ENCODE data around the gene SERPINA1. TPM values are rescaled to one million over a fixed set of nuclear protein-coding genes. Genes with fewer than 3 reads are reported as not detected.

Gene SERPINA1
- total and polyA plus RNA-seq, 2 of the 13 experiments (the other 11 are each of a cell fraction or from before 2014, with no cell fraction given), result 3,266 to 11,015 TPM

DNA sequence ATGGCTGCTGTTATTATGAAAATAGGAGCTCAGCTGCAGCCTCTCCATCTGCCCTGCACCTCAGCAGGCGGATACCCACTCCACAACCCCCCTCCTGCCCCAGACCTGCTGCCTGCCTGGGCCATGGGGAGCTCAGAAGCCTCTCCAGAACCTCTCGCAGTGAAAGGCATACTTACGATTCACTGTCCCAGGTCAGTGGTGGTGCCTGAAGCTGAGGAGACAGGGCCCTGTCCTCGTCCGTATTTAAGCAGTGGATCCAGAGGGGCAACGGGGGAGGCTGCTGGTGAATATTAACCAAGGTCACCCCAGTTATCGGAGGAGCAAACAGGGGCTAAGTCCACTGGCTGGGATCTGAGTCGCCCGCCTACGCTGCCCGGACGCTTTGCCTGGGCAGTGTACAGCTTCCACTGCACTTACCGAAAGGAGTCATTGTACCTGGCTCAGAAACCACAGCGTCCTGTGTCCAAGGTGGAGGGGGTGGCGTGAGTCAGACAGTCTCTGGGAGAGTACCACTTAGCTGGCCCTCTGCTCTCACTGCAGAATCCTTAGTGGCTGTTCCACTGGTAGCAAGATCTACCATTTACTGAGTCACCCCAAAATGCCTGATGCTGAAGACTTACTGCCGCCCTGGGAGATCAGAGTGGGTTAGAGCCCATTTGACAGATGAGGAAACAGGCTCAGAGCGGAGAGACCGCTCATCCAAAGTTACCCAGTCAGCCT is at the start of gene SERPINA1 (continued):
- TF ChIP-seq ZNF460 (CRISPR knock-in tag; IDR thresholded peaks at IDR 0.05; ENCODE audit: borderline replicate concordance), result no peak
- TF ChIP-seq ELF4 (CRISPR knock-in tag; IDR thresholded peaks at IDR 0.05; ENCODE audit: borderline replicate concordance), result no peak; the same call in 1 of the 2 replicates
- no peak for TF ChIP-seq REL (CRISPR knock-in tag; conservative IDR thresholded peaks at IDR 0.05)
- peak; percentile 64; the same call in 1 of the 2 replicates for TF ChIP-seq KDM2A (CRISPR knock-in tag; IDR thresholded peaks at IDR 0.05; ENCODE audit: borderline replicate concordance, low read depth)
- TF ChIP-seq SKI (IDR thresholded peaks at IDR 0.05; ENCODE audit: partially characterized antibody), result peak; percentile 87
- TF ChIP-seq ZNF17 (CRISPR knock-in tag; IDR thresholded peaks at IDR 0.05), result peak; percentile 23; the same call in 1 of the 2 replicates
- TF ChIP-seq, protein P1, sequence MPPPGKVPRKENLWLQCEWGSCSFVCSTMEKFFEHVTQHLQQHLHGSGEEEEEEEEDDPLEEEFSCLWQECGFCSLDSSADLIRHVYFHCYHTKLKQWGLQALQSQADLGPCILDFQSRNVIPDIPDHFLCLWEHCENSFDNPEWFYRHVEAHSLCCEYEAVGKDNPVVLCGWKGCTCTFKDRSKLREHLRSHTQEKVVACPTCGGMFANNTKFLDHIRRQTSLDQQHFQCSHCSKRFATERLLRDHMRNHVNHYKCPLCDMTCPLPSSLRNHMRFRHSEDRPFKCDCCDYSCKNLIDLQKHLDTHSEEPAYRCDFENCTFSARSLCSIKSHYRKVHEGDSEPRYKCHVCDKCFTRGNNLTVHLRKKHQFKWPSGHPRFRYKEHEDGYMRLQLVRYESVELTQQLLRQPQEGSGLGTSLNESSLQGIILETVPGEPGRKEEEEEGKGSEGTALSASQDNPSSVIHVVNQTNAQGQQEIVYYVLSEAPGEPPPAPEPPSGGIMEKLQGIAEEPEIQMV (CRISPR knock-in tag; IDR thresholded peaks at IDR 0.05; ENCODE audit: low read depth), result peak; percentile 79; the same call in 1 of the 2 replicates
- TF ChIP-seq ZNF12 (CRISPR knock-in tag; IDR thresholded peaks at IDR 0.05), result 0 out of 2 replicates have a peak, but pooled peaks have one; percentile 77
- peak; percentile 90; the same call in 1 of the 2 replicates for TF ChIP-seq ZSCAN30 (CRISPR knock-in tag; IDR thresholded peaks at IDR 0.05)
- TF ChIP-seq NR2F2 (IDR thresholded peaks at IDR 0.05; ENCODE audit: borderline replicate concordance, low read depth), result peak; percentile 77; the same call in 1 of the 2 replicates
- peak; percentile 70; the same call in 1 of the 2 replicates for TF ChIP-seq FOXJ3 (CRISPR knock-in tag; IDR thresholded peaks at IDR 0.05; ENCODE audit: borderline replicate concordance)
- peak; percentile 71; the same call in 1 of the 2 replicates for TF ChIP-seq ZNF564 (CRISPR knock-in tag; IDR thresholded peaks at IDR 0.05)
- TF ChIP-seq, protein P2, sequence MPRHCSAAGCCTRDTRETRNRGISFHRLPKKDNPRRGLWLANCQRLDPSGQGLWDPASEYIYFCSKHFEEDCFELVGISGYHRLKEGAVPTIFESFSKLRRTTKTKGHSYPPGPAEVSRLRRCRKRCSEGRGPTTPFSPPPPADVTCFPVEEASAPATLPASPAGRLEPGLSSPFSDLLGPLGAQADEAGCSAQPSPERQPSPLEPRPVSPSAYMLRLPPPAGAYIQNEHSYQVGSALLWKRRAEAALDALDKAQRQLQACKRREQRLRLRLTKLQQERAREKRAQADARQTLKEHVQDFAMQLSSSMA (CRISPR knock-in tag; IDR thresholded peaks at IDR 0.05), result no peak; the same call in 1 of the 2 replicates
- TF ChIP-seq ZNF451 (CRISPR knock-in tag; IDR thresholded peaks at IDR 0.05), result peak; percentile 88; the same call in 1 of the 2 replicates
- TF ChIP-seq, protein P3, sequence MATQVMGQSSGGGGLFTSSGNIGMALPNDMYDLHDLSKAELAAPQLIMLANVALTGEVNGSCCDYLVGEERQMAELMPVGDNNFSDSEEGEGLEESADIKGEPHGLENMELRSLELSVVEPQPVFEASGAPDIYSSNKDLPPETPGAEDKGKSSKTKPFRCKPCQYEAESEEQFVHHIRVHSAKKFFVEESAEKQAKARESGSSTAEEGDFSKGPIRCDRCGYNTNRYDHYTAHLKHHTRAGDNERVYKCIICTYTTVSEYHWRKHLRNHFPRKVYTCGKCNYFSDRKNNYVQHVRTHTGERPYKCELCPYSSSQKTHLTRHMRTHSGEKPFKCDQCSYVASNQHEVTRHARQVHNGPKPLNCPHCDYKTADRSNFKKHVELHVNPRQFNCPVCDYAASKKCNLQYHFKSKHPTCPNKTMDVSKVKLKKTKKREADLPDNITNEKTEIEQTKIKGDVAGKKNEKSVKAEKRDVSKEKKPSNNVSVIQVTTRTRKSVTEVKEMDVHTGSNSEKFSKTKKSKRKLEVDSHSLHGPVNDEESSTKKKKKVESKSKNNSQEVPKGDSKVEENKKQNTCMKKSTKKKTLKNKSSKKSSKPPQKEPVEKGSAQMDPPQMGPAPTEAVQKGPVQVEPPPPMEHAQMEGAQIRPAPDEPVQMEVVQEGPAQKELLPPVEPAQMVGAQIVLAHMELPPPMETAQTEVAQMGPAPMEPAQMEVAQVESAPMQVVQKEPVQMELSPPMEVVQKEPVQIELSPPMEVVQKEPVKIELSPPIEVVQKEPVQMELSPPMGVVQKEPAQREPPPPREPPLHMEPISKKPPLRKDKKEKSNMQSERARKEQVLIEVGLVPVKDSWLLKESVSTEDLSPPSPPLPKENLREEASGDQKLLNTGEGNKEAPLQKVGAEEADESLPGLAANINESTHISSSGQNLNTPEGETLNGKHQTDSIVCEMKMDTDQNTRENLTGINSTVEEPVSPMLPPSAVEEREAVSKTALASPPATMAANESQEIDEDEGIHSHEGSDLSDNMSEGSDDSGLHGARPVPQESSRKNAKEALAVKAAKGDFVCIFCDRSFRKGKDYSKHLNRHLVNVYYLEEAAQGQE (IDR thresholded peaks at IDR 0.05; ENCODE audit: borderline replicate concordance in 1 of 2, low read depth in 1 of 2, low read length in 2 of 2), result peak in 1 of 2 experiments; percentile 60; a peak in 2 of 4 replicates
- peak; percentile 95 for TF ChIP-seq ZMYM3 (CRISPR knock-in tag; IDR thresholded peaks at IDR 0.05)
- TF ChIP-seq FOXC1 (CRISPR knock-in tag; IDR thresholded peaks at IDR 0.05; ENCODE audit: borderline replicate concordance), result 0 out of 2 replicates have a peak, but pooled peaks have one; percentile 71
- TF ChIP-seq ZNF572 (CRISPR knock-in tag; IDR thresholded peaks at IDR 0.05), result peak; percentile 13; the same call in 1 of the 2 replicates
- TF ChIP-seq NFE2L1 (CRISPR knock-in tag; IDR thresholded peaks at IDR 0.05; ENCODE audit: borderline replicate concordance), result no peak
- TF ChIP-seq SIN3B (IDR thresholded peaks at IDR 0.05; ENCODE audit: low read length), result no peak
- no peak for TF ChIP-seq ZNF431 (CRISPR knock-in tag; IDR thresholded peaks at IDR 0.05; ENCODE audit: borderline replicate concordance, low read depth)
